H9 (cell line): Measurements from ENCODE around the gene PSMB7. TPM values are rescaled to one million over a fixed set of nuclear protein-coding genes. Genes with fewer than 3 reads are reported as not detected.

Experiments used
- DNase-seq: peaks from one replicate; pipeline ENCODE4 v3.0.0-alpha.2; 2017
- H2AFZ ChIP-seq: one replicate; pipeline ENCODE4 v1.6.1; 2013; ENCODE audit warnings: mild to moderate bottlenecking, low read length, control low read depth, moderate library complexity
- H2AK5ac ChIP-seq: 2 replicates; pipeline ENCODE4 v1.6.1; 2013; ENCODE audit warnings: low read length, control low read depth, mixed read lengths; ENCODE audit not compliant: insufficient read length
- H2BK120ac ChIP-seq: one replicate; pipeline ENCODE4 v1.6.1; 2013; ENCODE audit warnings: low read depth, mild to moderate bottlenecking, low read length, control low read depth, inconsistent platforms; ENCODE audit not compliant: poor library complexity, severe bottlenecking
- H2BK12ac ChIP-seq: 2 replicates; pipeline ENCODE4 v1.6.1; 2013; ENCODE audit warnings: low read length, control low read depth, mixed read lengths, low read depth; ENCODE audit not compliant: insufficient read length
- H2BK15ac ChIP-seq: 2 replicates; pipeline ENCODE4 v1.6.1; 2013; ENCODE audit warnings: low read depth, low read length, control low read depth
- H2BK20ac ChIP-seq: one replicate; pipeline ENCODE4 v1.6.1; 2013; ENCODE audit warnings: low read depth, mild to moderate bottlenecking, low read length, control low read depth, inconsistent platforms; ENCODE audit not compliant: poor library complexity, severe bottlenecking
- H2BK5ac ChIP-seq: 2 replicates; pipeline ENCODE4 v1.6.1; 2013; ENCODE audit warnings: low read length, control low read depth, mixed read lengths; ENCODE audit not compliant: insufficient read length
- H3K14ac ChIP-seq: 2 replicates; pipeline ENCODE4 v1.6.1; 2013; ENCODE audit warnings: low read length, control low read depth; ENCODE audit not compliant: insufficient read depth
- H3K18ac ChIP-seq: 2 replicates; pipeline ENCODE4 v1.6.1; 2013; ENCODE audit warnings: low read depth, mild to moderate bottlenecking, mixed read lengths, low read length, control low read depth; ENCODE audit not compliant: insufficient read length
- H3K23ac ChIP-seq: 2 replicates; pipeline ENCODE4 v1.6.1; 2013; ENCODE audit warnings: low read length, control low read depth, mixed read lengths, low read depth; ENCODE audit not compliant: insufficient read length
- H3K23me2 ChIP-seq: 2 replicates; pipeline ENCODE4 v1.6.1; 2013; ENCODE audit warnings: low read depth, mild to moderate bottlenecking, mixed read lengths, low read length, control low read depth; ENCODE audit not compliant: insufficient read length, poor library complexity, severe bottlenecking
- H3K27ac ChIP-seq: 2 replicates; pipeline ENCODE4 v1.5.1; 2013; ENCODE audit warnings: low read length, control low read depth, mixed read lengths, low read depth; ENCODE audit not compliant: insufficient read length
- H3K27me3 ChIP-seq: 2 replicates; pipeline ENCODE4 v1.6.1; 2013; ENCODE audit warnings: low read length, control low read depth, inconsistent platforms; ENCODE audit not compliant: insufficient read depth
- H3K4ac ChIP-seq: 2 replicates; pipeline ENCODE4 v1.6.1; 2013; ENCODE audit warnings: low read depth, mild to moderate bottlenecking, control low read depth, inconsistent platforms, low read length, moderate library complexity
- H3K4me1 ChIP-seq: 2 replicates; pipeline ENCODE4 v1.6.1; 2013; ENCODE audit warnings: low read length, control low read depth, inconsistent platforms; ENCODE audit not compliant: insufficient read depth
- H3K4me2 ChIP-seq: 2 replicates; pipeline ENCODE4 v1.6.1; 2013; ENCODE audit warnings: low read length, control low read depth, mixed read lengths; ENCODE audit not compliant: insufficient read length, insufficient read depth
- H3K56ac ChIP-seq: 2 replicates; pipeline ENCODE4 v1.6.1; 2013; ENCODE audit warnings: low read depth, mild to moderate bottlenecking, mixed read lengths, low read length, control low read depth; ENCODE audit not compliant: insufficient read length
- H3K79me1 ChIP-seq: 2 replicates; pipeline ENCODE4 v1.6.1; 2013; ENCODE audit warnings: low read depth, mild to moderate bottlenecking, moderate library complexity, low read length, control low read depth, inconsistent platforms; ENCODE audit not compliant: insufficient read depth, poor library complexity, severe bottlenecking
- H3K79me2 ChIP-seq: 2 replicates; pipeline ENCODE4 v1.6.1; 2013; ENCODE audit warnings: low read length, control low read depth, inconsistent platforms; ENCODE audit not compliant: insufficient read depth
- H3K9ac ChIP-seq: 2 replicates; pipeline ENCODE4 v1.6.1; 2013; ENCODE audit warnings: low read length, control low read depth, mixed read lengths; ENCODE audit not compliant: insufficient read length; ENCODE audit errors: extremely low read depth
- H3K9me3 ChIP-seq: one replicate; pipeline ENCODE4 v1.6.1; 2013; ENCODE audit warnings: low read depth, low read length, inconsistent platforms; ENCODE audit not compliant: control insufficient read depth
- H3T11ph ChIP-seq: one replicate; pipeline ENCODE4 v1.6.1; 2013; ENCODE audit warnings: mild to moderate bottlenecking, low read length, control low read depth, inconsistent platforms
- H4K20me1 ChIP-seq: one replicate; pipeline ENCODE4 v1.6.1; 2013; ENCODE audit not compliant: control insufficient read depth, insufficient read length, insufficient read depth
- H4K5ac ChIP-seq: 2 replicates; pipeline ENCODE4 v1.6.1; 2013; ENCODE audit warnings: low read depth, mild to moderate bottlenecking, mixed read lengths, low read length, control low read depth; ENCODE audit not compliant: insufficient read length
- H4K8ac ChIP-seq: replicated peaks from 2 replicates; pipeline ENCODE4 v1.6.1; 2013; ENCODE audit warnings: low read length, control low read depth, mixed read lengths, low read depth; ENCODE audit not compliant: insufficient read length
- H4K91ac ChIP-seq: 2 replicates; pipeline ENCODE4 v1.6.1; 2013; ENCODE audit warnings: low read depth, mild to moderate bottlenecking, moderate library complexity, mixed read lengths, low read length, control low read depth; ENCODE audit not compliant: insufficient read length
- H3K27ac Mint-ChIP-seq, 3 experiments: 2 replicates in 2 of 3; 3 replicates in 1 of 3; pipeline ENCODE4 v1.8.0; 2020 to 2021; ENCODE audit warnings: mixed read lengths in 3 of 3, mild to moderate bottlenecking in 1 of 3, moderate library complexity in 1 of 3
- H3K27me3 Mint-ChIP-seq: 2 replicates; pipeline ENCODE4 v1.8.0; 2021; ENCODE audit warnings: low read depth, mild to moderate bottlenecking, moderate library complexity, mixed read lengths
- H3K36me3 Mint-ChIP-seq, 3 experiments: 2 replicates in 2 of 3; 3 replicates in 1 of 3; pipeline ENCODE4 v1.8.0; 2020 to 2021; ENCODE audit warnings: low read depth in 3 of 3, mixed read lengths in 3 of 3; ENCODE audit not compliant: insufficient read depth in 1 of 3
- H3K4me1 Mint-ChIP-seq, 2 experiments: 2 replicates each; pipeline ENCODE4 v1.8.0; 2020; ENCODE audit warnings: mixed read lengths in 2 of 2
- H3K4me3 Mint-ChIP-seq, 2 experiments: 2 replicates in 1 of 2; 3 replicates in 1 of 2; pipeline ENCODE4 v1.8.0; 2020 to 2021; ENCODE audit warnings: mild to moderate bottlenecking in 2 of 2, mixed read lengths in 2 of 2, moderate library complexity in 1 of 2
- H3K9me3 Mint-ChIP-seq, 2 experiments: 2 replicates in 1 of 2; 3 replicates in 1 of 2; pipeline ENCODE4 v1.8.0; 2020; ENCODE audit warnings: mild to moderate bottlenecking in 2 of 2, mixed read lengths in 2 of 2, moderate library complexity in 1 of 2
- CTCF ChIP-seq: fragments of 200-600 bp; sonication (generic); conservative IDR thresholded peaks from 3 replicates; pipeline ENCODE4 v1.8.0; 2021; ENCODE audit warnings: antibody characterized with exemption, mild to moderate bottlenecking
- WGBS: extraction: QIAGEN DNeasy Blood & Tissue Kit; methylation state at CpG from one replicate; pipeline ENCODE4 v1.1.7; 2013; ENCODE audit warnings: missing lambda C conversion rate, low lambda C conversion rate, mixed read lengths; ENCODE audit not compliant: insufficient read length; ENCODE audit errors: extremely low coverage; 5-methylcytosine and 5-hydroxymethylcytosine counted together
- total RNA-seq: library from RNA; stranded (reverse); gene quantifications from 2 replicates; pipeline ENCODE4 v1.2.1, GENCODE V29; 2021

Gene PSMB7
- total RNA-seq, 1 experiment from 2014 or later = 209 TPM

GRCh38 chr9:124376329-124376728 is 38.9 kb downstream of the PSMB7 start:
- no peak overlapping the region for H4K5ac ChIP-seq
- no peak overlapping the region for H3K27ac ChIP-seq
- no peak overlapping the region for H2BK20ac ChIP-seq
- H2BK5ac ChIP-seq = no peak overlapping the region
- H3K9ac ChIP-seq = no peak overlapping the region
- H2BK120ac ChIP-seq = no peak overlapping the region
- no peak for TF ChIP-seq CTCF
- no peaks in the 10 kb centered on the region for H3K27me3 ChIP-seq
- no peak overlapping the region for H3K56ac ChIP-seq
- H3K18ac ChIP-seq = no peak overlapping the region
- no peak overlapping the region for H2BK15ac ChIP-seq
- no peaks in the 10 kb centered on the region for H3K23me2 ChIP-seq
- Mint-ChIP-seq H3K27me3 (no peaks in the 10 kb centered on the region), H3K4me3 (no peak overlapping the region), H3K27ac (peak overlapping the region in 1 of 3 experiments; percentile 15; a peak in 2 of 7 replicates), H3K4me1 (peaks cover 8% of the 10 kb centered on the region in 2 experiments; a peak in 3 of 4 replicates), H3K36me3 (peaks cover 13 to 22% (median 21%) of the 10 kb centered on the region in 3 experiments), H3K9me3 (peaks cover 0 to 3% of the 10 kb centered on the region in 2 experiments; a peak in 3 of 5 replicates)
- H3K23ac ChIP-seq = no peak overlapping the region
- H2BK12ac ChIP-seq = no peak overlapping the region
- H3K9me3 ChIP-seq = no peaks in the 10 kb centered on the region
- peaks cover 3% of the 10 kb centered on the region for H3K79me1 ChIP-seq
- H3K4me2 ChIP-seq = no peak overlapping the region
- H4K20me1 ChIP-seq = no peaks in the 10 kb centered on the region
- no peak overlapping the region for H3T11ph ChIP-seq
- H3K14ac ChIP-seq = no peak overlapping the region
- no peak overlapping the region for H3K4ac ChIP-seq
- peaks cover 2% of the 10 kb centered on the region; the same call in 1 of the 2 replicates for H3K4me1 ChIP-seq
- H4K8ac ChIP-seq = no peak overlapping the region
- no peak overlapping the region for H2AFZ ChIP-seq
- no peak overlapping the region for H2AK5ac ChIP-seq
- no peak overlapping the region for H4K91ac ChIP-seq
- no peaks in the 10 kb centered on the region; the same call in 1 of the 2 replicates for H3K79me2 ChIP-seq
- DNase-seq = no peak
- no CpG with 5 or more reads among the region's 1 CpG for WGBS
